Fibroblast of peridontal ligament (primary cell): Measurements from ENCODE around the gene RGL3.
"Not testable (repeated sequence)": the region's sequence is repeated elsewhere in the genome, so short reads cannot be mapped to it uniquely, and the experiment has no call there.

Experiments used
- DNase-seq: peaks from one replicate; pipeline ENCODE4 v3.0.0-alpha.2; 2010; ENCODE audit errors: extremely low read depth

The RGL3 gene

GRCh38 chr19:11420429-11421370, 1.6 kb upstream of the RGL3 start:
- peak; percentile 28 for DNase-seq

GRCh38 chr19:11418094-11418548, 993 bp downstream of the RGL3 start:
- DNase-seq: no peak

DNA sequence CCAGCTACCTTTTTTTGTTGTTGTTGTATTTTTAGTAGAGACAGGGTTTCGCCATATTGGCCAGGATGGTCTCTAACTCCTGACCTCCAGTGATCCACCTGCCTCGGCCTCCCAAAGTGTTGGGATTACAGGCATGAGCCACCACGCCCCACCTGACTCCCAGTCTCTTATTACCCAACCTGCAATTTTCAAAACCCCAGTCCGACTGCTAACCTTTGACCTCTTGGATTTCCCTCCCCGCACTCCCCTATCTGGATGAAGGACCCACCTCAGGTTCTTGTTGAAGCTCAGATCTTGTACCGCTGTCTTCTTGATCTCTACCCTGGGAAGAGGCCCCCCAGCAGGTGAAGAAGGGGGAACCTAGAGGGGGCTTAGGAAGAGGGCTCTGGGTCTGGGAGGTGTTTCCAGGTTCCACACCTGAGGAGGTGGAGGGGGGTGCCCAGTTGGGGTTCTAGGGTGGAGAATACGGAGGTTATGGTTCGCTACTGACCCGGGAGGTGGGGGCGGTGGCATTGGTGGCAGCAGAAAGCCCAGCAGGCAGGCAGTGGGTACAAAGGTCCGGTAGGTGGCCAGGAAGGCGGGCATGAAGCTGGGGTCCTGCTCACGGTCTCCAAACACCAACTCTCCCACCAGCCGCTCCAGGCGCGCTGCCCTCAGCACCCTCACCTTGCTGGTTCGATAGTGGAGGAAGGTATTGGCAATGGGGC, 2.6 kb downstream of the RGL3 start:
- DNase-seq: no peak

DNA sequence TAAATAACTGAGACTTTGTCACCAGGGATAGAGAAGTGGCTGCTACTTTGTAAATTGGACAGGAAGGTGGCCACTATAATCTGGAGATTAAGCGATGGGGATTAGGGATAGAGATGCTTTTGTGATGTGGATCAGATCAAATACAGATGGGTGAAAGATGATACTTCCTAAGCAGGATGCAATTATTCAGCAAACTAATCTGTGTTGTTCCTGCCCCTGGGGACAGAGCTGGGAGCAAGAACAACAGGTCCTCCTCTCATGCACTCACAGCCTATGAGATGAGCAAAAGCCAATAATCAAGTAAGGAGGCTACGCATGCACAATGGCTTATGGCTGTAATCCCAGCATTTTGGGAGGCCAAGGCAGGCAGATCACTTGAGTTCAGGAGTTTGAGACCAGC, 4.6 kb downstream of the RGL3 start:
- DNase-seq: peak; percentile 14

DNA sequence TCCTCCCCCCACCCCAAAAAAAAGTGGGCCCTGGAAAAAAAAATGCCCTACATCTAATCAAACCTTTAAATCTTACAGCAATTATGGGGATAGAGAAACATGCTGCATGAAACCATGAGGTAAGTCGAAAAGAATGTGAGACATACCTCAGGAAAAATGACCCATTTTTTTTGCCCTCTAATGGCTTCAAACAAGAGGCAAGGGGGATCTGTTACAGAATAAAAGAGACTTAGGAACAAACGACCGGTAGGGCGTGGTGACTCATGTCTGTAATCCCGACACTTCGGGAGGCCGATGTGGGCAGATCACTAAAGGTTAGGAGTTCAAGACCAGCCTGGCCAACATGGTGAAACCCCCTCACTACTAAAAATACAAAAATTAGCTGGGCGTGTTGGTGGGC, 8.4 kb downstream of the RGL3 start:
- DNase-seq: peak; percentile 9

DNA sequence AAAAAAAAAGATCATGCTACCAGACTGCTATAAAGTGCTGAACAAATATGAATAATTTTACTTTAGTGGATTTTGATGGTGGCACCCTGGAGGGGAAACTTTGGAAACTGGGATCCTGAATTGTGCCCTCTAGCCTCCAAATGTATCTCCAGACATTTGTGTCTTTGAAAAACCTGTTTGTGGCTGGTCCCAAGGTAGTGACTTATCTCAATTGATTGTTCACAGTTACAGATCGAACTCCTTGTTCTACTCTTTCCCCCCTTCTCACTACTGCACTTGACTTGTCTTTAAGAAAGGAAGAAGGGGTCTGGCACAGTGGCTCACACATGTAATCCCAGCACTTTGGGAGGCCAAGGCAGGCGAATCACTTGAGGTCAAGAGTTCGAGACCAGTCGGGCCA, 10.5 kb downstream of the RGL3 start:
- DNase-seq: no peak

DNA sequence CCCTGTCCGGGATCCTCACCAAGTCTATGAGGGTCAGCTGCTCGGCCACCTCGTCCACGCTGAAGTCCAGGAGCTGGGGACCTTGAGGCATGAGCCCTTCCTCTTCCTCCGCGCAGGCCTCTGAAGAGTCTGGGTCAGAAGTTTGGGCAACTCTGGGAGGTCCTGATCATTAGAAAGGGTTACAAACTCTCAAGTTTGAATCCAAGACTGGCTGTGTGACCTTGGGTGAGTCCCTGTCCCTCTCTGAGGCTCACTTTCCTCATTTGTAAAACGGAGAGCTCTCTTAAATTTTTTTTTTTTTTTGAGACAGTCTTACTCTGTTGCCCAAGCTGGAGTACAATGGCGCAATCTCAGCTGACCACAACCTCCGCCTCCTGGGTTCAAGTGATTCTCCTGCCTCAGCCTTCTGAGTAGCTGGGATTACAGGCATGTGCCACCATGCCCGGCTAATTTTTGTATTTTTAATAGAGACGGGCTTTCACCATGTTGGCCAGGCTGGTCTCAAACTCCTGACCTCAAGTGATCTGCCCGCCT, 12.3 kb downstream of the RGL3 start:
- DNase-seq: not testable (repeated sequence)

DNA sequence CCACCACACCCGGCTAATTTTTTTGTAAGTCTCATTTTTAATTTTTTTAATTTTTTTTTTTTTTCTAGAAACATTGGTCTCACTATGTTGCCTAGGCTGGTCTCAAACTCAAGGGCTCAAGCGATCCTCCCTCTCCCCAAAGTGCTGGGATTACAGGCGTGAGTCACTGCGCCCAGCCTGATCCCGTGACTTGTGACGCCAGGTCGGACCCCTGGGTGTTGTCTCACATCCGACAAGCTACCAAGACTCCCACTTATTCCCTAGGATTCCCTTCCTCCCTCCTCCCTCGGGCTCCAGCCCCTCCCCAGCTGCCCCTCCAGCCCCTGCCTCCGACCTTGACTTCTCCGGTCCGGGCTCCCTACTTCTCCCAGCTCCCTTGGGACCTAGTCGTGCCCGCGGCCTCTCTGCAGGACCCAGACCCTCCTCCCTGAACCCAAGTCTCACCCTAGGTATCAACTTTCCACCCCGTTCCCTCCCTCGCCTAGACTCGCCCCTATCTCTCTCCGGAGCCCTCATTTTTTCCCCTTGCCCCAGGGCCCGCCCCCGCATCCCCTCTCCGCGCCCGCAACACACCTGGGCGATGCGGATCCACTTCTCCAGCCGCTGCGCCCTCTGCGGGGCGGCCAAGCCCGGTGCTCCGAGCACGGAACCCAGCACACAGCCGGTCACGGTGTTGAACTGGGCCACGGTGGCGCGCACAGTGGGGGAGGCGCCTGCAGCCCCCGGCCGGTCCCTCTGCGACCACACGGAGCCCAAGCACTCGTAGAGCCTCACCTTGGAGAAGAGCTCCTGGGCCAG, 13.1 kb downstream of the RGL3 start:
- DNase-seq: no peak

- no peak for DNase-seq
Measured at GRCh38 chr19:11404588-11405222, 14.4 kb downstream of the RGL3 start.

GRCh38 chr19:11401808-11402543, 17.1 kb downstream of the RGL3 start:
- no peak for DNase-seq

GRCh38 chr19:11400798-11401197, 18.3 kb downstream of the RGL3 start:
- DNase-seq: no peak

GRCh38 chr19:11399667-11400066, 19.4 kb downstream of the RGL3 start:
- DNase-seq: no peak

DNA sequence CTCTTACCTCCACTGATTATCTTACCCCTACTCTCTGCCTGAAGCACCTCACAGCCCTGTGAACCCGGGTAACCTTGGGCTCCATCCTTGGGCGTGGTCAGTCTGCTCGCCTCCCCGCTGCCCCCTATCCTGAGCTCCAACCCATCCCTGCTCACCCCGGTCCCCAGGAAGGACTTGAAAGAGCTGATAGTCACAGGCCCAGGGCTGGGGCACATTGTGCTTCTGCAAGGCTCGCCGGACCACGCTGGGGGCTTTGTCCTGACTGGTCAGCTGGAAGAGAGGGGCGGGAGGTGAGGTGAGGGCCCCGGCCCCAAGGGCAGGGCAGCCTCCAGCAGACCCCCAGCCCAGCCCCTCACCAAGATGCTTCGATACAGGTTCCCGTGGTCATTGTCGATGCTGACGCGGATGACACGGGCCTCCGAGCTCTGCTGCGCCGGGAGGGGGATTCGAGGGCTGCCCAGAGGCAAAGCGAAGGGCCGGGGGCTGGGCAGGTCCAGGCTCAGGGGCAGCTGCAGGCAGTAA, 22.0 kb downstream of the RGL3 start:
- DNase-seq: no peak

GRCh38 chr19:11390933-11391680, 28.0 kb downstream of the RGL3 start:
- DNase-seq: no peak

- no peak for DNase-seq
Measured at GRCh38 chr19:11390359-11390758, 28.8 kb downstream of the RGL3 start.

- no peak for DNase-seq
Measured at GRCh38 chr19:11387162-11388034, 31.7 kb downstream of the RGL3 start.

- no peak for DNase-seq
Measured at GRCh38 chr19:11384778-11385129, 34.4 kb downstream of the RGL3 start.

- no peak for DNase-seq
Measured at GRCh38 chr19:11383706-11384048, 35.4 kb downstream of the RGL3 start.
